Measurements from ENCODE around the gene CENPL. TPM values are rescaled to one million over a fixed set of nuclear protein-coding genes. Genes with fewer than 3 reads are reported as not detected.

CENPL gene, protein sequence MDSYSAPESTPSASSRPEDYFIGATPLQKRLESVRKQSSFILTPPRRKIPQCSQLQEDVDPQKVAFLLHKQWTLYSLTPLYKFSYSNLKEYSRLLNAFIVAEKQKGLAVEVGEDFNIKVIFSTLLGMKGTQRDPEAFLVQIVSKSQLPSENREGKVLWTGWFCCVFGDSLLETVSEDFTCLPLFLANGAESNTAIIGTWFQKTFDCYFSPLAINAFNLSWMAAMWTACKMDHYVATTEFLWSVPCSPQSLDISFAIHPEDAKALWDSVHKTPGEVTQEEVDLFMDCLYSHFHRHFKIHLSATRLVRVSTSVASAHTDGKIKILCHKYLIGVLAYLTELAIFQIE
- total RNA-seq (1 to 10 TPM; 3.0 to 4.3 (median 3.9) TPM), polyA plus RNA-seq (2.9 TPM)
- long read RNA-seq, donor 1, partial matches to known transcripts = 0 of 11 reads
- long read RNA-seq, donor 1, other reads (novel, unspliced or antisense) = 11 of 11 reads
- long read RNA-seq, donor 2, partial matches to known transcripts = 0 of 2 reads
- long read RNA-seq, donor 2, other reads (novel, unspliced or antisense) = 0 of 2 reads
- long read RNA-seq, donor 3, partial matches to known transcripts = 0 of 6 reads
- long read RNA-seq, donor 3, other reads (novel, unspliced or antisense) = 5 of 6 reads
- long read RNA-seq, donor 4, partial matches to known transcripts = 0 of 2 reads
- long read RNA-seq, donor 4, other reads (novel, unspliced or antisense) = 1 of 2 reads

DNA sequence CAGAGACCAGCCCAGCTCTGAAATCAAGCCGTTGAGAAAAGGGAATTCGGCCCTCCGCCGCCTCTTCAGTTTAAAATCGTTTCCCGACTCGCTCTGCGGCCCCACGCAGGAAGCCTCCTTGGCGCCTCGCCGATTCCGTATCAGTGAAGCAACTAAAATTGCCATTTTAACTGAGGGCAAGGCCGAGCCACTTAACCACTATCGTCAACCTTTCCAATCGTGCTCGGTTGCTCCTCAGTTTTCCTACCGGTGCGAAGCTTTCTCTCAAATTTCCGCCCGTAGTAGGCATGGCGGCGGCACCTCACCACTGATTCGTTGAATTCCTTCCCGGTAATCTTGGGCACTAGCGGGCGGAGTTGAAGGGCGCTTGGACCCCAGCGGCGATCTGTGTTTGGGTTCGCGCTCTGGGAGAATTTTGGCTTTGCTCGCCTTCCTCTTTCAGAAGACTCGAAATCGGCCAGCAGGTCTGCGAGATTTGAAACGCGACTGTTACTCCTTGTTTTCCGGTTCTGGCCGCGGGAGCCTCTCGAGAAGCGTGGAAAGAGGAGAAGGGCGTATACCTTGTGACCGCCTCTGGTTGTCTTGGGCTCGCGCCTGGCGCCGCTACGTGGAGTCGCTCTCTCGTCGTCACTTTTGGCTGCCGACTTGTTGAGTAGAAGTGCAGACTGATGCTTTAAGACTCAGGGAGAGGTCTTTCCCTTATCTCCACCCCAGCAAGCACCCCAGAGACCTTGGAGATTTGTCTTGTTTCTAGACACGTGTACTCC, at the start of gene CENPL, which contains the start of gene DARS2:
TSS of gene CENPL (minus strand) at position 569 of the 767 bp plus-strand sequence. CDS start 13,584 bp downstream, outside the sequence.
TSS of gene DARS2 (plus strand) at position 359 of the 767 bp plus-strand sequence. CDS start 557 bp downstream, outside the sequence.
- peak within 1 kb of the TSS; percentile 99 for H3K27ac ChIP-seq (ENCODE audit: low read length)
- DNase-seq (peak; percentile 97 to 99 (median 97)), ATAC-seq (peak; percentile 98 to 99)
- H3K9me3 ChIP-seq (ENCODE audit: control insufficient read depth, low read length) = no peaks in the 10 kb centered on the region
- no peaks in the 10 kb centered on the region for H3K4me1 ChIP-seq (ENCODE audit: control insufficient read depth, insufficient read depth, low read length)
- H3K27me3 ChIP-seq (ENCODE audit: control insufficient read depth, insufficient read depth) = no peaks in the 10 kb centered on the region
- intact Hi-C loops (cut with DNase I) = loop anchor here (5.0 to 10.0 kb wide), 4 partner anchors 390 to 1080 kb away; no protein-coding TSS in a partner anchor
- WGBS = under 1% methylated on average over 55 of the region's 55 CpGs
- H3K4me3 ChIP-seq (ENCODE audit: low read length) = peak within 1 kb of the TSS; percentile 88

DNA sequence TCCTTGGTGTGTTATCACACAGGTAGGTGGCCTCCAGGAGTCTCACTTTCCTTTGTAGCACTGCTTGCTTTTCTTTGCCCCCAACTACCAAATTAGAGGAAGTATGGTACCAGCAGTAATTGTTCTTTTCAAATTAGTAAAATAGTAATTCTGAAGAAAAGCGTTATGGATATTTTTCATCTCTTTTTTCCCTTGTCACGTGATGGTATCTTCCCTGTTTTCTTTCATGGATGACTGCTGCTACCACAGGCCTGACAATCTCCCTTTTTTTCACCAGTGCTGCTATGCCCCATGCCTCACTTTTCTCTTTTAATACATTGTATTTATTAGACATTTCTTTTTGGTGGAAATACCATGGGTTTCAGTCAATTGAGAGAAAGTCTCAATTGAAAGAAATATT, 46.8 kb upstream of the CENPL start:
- WGBS = 73% methylated on average over 2 of the region's 2 CpGs
- Histone ChIP-seq H3K9me3 (ENCODE audit: control insufficient read depth, low read length) (no peaks in the 10 kb centered on the region), H3K27ac (ENCODE audit: low read length) (no peak overlapping the region), H3K4me3 (ENCODE audit: low read length) (no peak overlapping the region), H3K4me1 (ENCODE audit: control insufficient read depth, insufficient read depth, low read length) (peaks cover 4% of the 10 kb centered on the region), H3K27me3 (ENCODE audit: control insufficient read depth, insufficient read depth) (no peaks in the 10 kb centered on the region)
- ATAC-seq (no peak), DNase-seq (no peak)
- intact Hi-C loops (cut with DNase I) = no loop called here

GRCh38 chr1:173871091-173871490, 46.4 kb upstream of the CENPL start:
- peaks cover 4% of the 10 kb centered on the region for H3K4me1 ChIP-seq (ENCODE audit: control insufficient read depth, insufficient read depth, low read length)
- no peak overlapping the region for H3K27ac ChIP-seq (ENCODE audit: low read length)
- no peaks in the 10 kb centered on the region for H3K9me3 ChIP-seq (ENCODE audit: control insufficient read depth, low read length)
- ATAC-seq (no peak), DNase-seq (no peak)
- 74% methylated on average over 5 of the region's 5 CpGs for WGBS
- no peak overlapping the region for H3K4me3 ChIP-seq (ENCODE audit: low read length)
- no peaks in the 10 kb centered on the region for H3K27me3 ChIP-seq (ENCODE audit: control insufficient read depth, insufficient read depth)
- intact Hi-C loops (cut with DNase I) = no loop called here

- intact Hi-C loops (cut with DNase I) = no loop called here
- 76% methylated on average over 15 of the region's 15 CpGs for WGBS
- H3K4me1 ChIP-seq (ENCODE audit: control insufficient read depth, insufficient read depth, low read length) = peaks cover 4% of the 10 kb centered on the region
These were observed 45.8 kb upstream of the CENPL start for GRCh38 chr1:173870252-173871075.

GRCh38 chr1:173869021-173869359, 44.3 kb upstream of the CENPL start:
- Histone ChIP-seq H3K27ac (ENCODE audit: low read length) (peak overlapping the region; percentile 95), H3K9me3 (ENCODE audit: control insufficient read depth, low read length) (no peaks in the 10 kb centered on the region), H3K27me3 (ENCODE audit: control insufficient read depth, insufficient read depth) (no peaks in the 10 kb centered on the region), H3K4me1 (ENCODE audit: control insufficient read depth, insufficient read depth, low read length) (peaks cover 7% of the 10 kb centered on the region), H3K4me3 (ENCODE audit: low read length) (peak overlapping the region; percentile 69)
- intact Hi-C loops (cut with DNase I) = no loop called here
- DNase-seq (no peak), ATAC-seq (no peak)
- 3% methylated on average over 5 of the region's 5 CpGs for WGBS

More at GRCh38 chr1:173870252-173871075, 45.8 kb upstream of the CENPL start:
- H3K4me3 ChIP-seq (ENCODE audit: low read length) = no peak overlapping the region
- ATAC-seq (no peak), DNase-seq (peak in 1 of 3 donors; percentile 49)
- no peaks in the 10 kb centered on the region for H3K9me3 ChIP-seq (ENCODE audit: control insufficient read depth, low read length)
- H3K27ac ChIP-seq (ENCODE audit: low read length) = peak overlapping the region; percentile 50
- H3K27me3 ChIP-seq (ENCODE audit: control insufficient read depth, insufficient read depth) = no peaks in the 10 kb centered on the region

DNA sequence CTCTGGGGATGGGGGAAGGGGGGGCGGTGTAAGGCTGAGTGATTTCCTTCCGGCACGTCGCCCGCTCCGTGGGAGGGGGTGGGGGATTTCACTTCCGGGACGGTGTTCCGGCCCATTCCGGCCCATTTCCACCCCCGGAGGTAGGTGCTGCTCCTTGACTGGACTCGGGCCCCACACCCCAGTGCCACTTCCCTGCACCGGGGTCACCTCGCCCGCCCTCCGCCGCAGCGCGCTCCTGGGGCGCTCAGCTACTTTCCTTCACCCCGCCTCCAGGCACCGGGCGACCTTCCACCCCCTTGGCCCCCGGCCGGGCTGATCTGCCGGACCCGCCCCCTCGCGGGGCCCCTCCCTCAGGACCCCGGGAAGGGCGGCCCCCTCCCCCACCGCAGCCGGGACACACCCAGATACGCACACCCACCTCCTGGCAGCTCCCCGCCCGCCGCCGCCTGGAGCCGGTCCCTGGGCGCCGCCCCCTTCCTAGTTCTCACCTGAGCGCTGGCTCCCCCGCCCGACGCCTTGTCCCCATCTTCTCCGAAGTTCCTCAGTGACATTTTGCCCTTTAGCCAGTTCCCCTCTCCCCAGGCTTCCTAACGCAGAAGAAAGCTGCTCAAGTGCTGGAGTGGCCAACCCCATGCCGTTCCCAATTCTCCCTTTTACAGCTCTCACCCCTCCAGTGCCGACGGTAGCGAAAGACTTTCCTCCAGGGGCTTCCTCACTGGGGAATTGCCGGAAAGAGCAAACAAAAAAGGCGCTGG, 43.8 kb upstream of the CENPL start, which contains the start of gene ZBTB37:
TSS of gene ZBTB37 (plus strand) at position 115 of the 755 bp plus-strand sequence. CDS start 1,846 bp downstream, outside the sequence.
- peak within 1 kb of the TSS; percentile 69 for H3K4me3 ChIP-seq (ENCODE audit: low read length)
- intact Hi-C loops (cut with DNase I) = no loop called here
- WGBS = under 1% methylated on average over 53 of the region's 53 CpGs
- H3K27me3 ChIP-seq (ENCODE audit: control insufficient read depth, insufficient read depth) = no peaks in the 10 kb centered on the region
- H3K4me1 ChIP-seq (ENCODE audit: control insufficient read depth, insufficient read depth, low read length) = peaks cover 7% of the 10 kb centered on the region
- ATAC-seq = peak; percentile 81 to 83
- peak within 1 kb of the TSS; percentile 95 for H3K27ac ChIP-seq (ENCODE audit: low read length)
- peak; percentile 88 to 95 (median 95) for DNase-seq
- no peaks in the 10 kb centered on the region for H3K9me3 ChIP-seq (ENCODE audit: control insufficient read depth, low read length)

DNA sequence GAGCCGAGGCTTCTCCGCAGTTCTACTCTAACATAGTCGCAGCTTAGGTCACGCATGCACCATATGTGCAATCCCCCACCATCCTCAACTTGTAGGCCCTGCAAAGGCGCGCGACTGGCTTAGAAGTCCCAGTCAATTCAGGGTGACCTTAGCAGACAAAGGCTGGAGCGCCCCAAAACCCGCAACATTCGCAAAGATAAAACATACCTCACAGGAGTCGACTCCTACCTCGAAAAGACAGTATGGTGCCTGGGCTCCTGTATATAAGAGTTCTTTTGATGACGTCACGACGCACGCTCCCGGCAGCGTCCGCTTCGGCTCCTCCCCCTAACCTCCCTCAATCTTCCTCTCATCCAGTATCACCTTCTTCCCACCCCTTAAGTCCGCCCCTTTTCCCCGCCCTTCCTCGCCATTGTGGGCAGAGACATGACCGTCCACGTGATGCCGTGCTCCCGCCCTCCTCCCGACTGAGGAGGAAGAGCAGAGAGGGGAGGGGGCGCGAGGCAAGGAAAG, 43.1 kb upstream of the CENPL start, which contains the start of gene GAS5:
TSS of gene GAS5 (minus strand) at position 237 of the 513 bp plus-strand sequence.
- no peaks in the 10 kb centered on the region for H3K27me3 ChIP-seq (ENCODE audit: control insufficient read depth, insufficient read depth)
- peak within 1 kb of the TSS; percentile 69 for H3K4me3 ChIP-seq (ENCODE audit: low read length)
- ATAC-seq = peak; percentile 96 to 97
- DNase-seq = peak; percentile 99 to 100 (median 99)
- under 1% methylated on average over 30 of the region's 30 CpGs for WGBS
- peaks cover 7% of the 10 kb centered on the region for H3K4me1 ChIP-seq (ENCODE audit: control insufficient read depth, insufficient read depth, low read length)
- peak within 1 kb of the TSS; percentile 95 for H3K27ac ChIP-seq (ENCODE audit: low read length)
- H3K9me3 ChIP-seq (ENCODE audit: control insufficient read depth, low read length) = no peaks in the 10 kb centered on the region
- intact Hi-C loops (cut with DNase I) = no loop called here

DNA sequence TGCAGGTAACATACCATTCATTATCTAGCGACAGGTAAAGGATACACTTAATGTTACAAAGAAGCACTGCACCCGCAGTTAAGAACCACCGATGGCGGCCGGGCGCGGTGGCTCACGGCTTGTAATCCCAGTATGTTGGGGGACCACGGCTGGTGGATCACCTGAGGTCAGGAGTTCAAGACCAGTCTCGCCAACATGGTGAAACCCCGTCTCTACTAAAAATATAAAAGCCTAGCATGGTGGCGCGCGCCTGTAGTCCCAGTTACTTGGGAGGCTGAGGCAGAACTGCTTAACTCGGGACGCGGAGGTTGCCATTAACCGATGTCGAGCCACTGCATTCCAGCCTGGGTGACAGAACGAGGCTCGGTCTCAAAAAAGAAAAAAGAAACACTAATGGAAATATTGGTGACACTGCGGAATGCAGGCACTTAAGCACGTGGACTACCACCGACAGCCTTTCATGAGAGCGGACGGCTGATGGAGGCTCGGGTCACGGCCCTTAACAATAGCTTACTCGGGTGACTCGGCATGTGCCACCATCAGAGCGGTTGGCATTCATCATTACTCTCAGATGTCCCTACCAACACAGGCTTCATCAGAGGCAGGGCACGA, 42.6 kb upstream of the CENPL start:
- WGBS = 5% methylated on average over 32 of the region's 32 CpGs
- Histone ChIP-seq H3K9me3 (ENCODE audit: control insufficient read depth, low read length) (no peaks in the 10 kb centered on the region), H3K27me3 (ENCODE audit: control insufficient read depth, insufficient read depth) (no peaks in the 10 kb centered on the region), H3K4me1 (ENCODE audit: control insufficient read depth, insufficient read depth, low read length) (peaks cover 7% of the 10 kb centered on the region), H3K4me3 (ENCODE audit: low read length) (peak overlapping the region; percentile 69), H3K27ac (ENCODE audit: low read length) (peak overlapping the region; percentile 65)
- intact Hi-C loops (cut with DNase I) = no loop called here
- ATAC-seq (no peak), DNase-seq (peak; percentile 31 to 65 (median 55))

All from right cardiac atrium (tissue), 5 donors.